GM21526 (cell line): ENCODE data around the gene ZNF273.
"Not testable (repeated sequence)": the region's sequence is repeated elsewhere in the genome, so short reads cannot be mapped to it uniquely, and the experiment has no call there.

Source experiments
- ATAC-seq: cut with Tn5 transposase; IDR thresholded peaks from one replicate; pipeline ENCODE4 v1.9.1; 2021; ENCODE audit warnings: moderate library complexity; ENCODE audit not compliant: unreplicated experiment, low FRiP score

Gene ZNF273

DNA sequence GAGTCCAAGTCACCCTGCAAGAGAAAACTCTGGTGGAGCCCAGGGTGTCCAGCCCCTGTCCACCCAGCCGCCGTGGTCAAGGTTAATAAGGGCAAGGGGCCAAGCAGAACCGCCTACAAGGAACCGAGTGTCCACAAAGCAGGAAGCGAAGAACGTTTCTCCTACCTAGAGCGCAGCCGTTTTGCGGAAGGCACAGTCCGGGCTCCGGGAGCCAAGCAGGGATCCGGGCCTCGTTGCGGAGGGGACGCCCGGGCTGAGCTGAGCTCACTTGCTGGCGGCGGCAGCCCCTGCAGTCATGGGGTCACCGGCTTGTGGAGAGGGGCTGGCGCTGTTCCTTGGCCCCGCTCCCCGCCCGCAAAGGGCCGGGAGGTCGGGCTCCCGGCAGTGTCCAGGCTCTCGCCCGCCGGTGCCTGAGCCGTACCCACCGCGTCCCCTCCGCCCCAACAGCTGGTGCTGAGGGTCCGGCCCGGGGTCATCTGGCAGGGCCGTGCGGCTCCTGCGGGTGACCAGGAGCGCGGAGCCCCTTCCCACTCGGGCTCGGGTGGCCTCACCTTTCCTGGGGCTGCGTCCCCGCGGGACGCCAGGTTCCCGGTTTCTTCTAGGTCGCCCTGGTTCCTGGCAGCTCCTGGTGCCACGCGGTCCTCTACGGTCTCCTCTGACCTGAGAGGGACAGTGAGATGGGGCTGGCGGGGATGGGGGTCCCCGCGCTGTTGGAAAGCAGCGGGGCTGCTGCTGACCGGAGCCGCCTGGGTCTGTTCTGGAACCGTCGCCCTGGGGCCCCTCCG is 14.0 kb upstream of the ZNF273 start:
- ATAC-seq: no peak

DNA sequence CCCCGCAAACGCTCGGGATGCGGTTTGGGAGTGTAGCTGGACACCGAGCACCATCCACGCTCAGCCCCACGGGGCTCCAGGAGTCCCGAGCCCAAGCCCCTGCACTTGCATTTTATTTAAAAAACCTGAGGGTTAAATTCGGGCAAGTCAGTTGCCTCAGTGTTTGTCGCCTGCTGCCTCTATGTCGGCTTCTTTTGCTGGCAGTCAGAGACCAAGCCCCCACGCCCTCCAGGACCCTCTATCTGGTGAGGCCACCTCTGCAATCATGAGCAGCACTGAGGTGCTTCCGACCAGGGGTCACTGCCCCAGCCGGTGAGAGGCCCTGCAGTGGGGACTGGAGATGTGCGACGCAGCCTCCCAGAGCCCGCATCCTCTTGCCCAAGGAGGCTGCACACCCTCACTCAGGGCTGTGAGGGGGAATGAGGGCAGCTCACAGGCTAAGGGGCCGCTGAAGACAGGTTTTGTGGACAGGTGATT is 13.3 kb upstream of the ZNF273 start:
- ATAC-seq: no peak

- not testable (repeated sequence) for ATAC-seq
These were observed 12.8 kb upstream of the ZNF273 start for GRCh38 chr7:64890273-64890672.

DNA sequence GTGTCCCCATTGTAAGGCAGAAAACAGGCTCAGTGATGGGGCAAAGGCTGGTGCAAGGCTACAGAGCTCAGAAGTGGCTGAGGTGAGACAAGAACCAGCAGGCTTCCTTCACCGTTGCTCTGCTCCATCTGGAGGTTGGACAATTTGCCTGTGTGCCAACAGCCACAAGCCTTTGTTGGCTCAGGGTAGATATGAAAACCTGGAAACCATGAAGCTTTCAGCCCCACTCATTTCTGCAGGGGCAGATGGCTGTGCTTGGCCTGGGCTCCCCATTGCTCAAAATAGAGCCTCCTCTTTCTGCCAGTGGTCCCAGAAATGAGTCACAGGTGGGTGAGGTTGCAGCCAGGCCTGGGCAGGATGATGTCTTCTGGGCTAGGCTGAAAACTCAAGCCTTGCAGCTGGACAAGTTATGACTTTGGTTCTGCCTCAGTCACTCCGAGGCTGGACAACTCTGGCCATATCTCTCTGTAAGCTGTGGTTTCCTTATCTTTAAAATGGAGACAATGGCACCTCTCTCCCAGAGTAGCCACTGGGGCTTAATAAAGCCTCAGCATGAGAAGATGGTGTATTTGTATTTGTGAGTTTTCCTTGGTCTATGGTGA is 12.2 kb upstream of the ZNF273 start:
- no peak for ATAC-seq

DNA sequence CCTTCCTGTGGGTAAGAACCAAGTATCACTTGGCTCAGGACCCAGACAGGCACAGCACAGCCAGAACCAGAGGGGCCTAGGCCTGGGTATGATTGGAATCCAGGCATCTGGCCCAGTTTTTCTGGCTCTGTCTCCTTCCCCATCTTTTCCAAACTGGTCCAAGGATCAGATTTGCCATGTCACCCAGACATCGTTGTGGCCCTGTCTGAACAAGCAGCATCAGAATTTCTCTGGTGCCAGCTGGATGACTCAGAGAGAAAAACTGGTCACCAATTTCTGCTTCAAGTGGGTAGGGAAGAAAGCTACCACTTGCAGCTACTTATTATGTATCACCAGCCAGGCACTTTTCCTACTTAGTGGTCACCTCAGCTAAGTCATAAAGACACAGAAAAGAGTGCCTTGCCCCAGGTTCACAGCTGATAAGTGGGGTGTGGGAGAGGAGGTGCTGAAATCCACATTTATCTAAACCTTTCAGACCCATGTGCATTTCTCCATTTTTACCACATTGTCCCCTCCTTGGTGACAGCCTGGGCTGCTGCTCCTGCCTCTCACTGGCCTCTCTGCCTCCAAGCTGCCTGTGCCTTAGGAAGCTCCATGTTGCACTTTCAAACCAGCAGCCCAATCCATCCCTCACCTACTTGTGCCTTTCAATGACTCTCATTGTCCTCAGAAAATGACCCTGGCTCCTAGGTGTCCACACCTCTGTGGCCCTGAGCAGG is 11.6 kb upstream of the ZNF273 start:
- not testable (repeated sequence) for ATAC-seq

DNA sequence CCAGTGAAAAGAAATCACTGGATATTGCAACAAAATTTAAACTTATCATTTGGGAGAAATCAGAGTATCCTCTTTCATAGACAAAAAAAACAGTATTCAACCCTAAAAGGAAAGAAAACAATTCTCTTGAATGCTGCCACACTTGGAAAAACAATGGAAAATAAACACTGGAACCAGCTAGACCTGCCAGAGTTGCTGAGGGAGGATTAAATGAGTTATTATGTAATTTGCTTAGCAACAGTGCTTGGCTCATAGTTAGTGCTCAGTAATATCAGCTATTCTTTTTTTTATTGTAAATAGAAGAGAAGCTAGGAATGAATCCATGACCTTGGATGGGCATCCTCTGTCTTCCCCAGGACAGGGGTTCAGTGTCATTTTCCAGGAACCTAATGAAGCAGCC is 11.0 kb upstream of the ZNF273 start:
- ATAC-seq: no peak

DNA sequence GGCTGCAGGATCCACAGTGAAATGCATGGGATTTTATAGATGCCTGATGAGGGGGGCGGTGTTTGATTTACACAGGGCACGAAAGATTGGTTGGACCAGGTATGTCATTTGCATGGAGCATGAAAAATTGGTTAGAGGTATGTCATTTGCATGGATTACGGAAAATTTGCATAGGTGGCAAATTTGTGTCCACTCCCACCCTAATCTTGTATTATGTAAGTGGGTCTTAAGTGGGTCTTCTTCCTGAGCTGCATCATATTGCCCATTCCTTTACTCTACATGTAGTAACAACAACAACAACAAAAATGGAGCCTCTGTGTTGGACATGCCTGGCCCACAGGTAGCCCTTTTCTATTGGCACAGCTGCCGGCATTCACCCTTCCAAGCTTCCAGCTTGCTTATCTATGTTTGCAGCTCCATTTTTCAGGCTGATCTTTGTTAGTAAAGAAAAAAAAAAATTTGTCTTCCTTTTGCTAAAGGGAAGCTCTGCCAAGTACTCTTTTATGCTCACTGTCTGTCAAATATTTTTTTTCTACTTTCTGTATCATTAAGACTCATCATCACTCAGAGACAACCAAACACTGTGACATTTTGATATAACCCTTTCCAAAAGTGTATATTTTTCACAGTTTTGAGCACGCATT is 10.3 kb upstream of the ZNF273 start:
- no peak for ATAC-seq

- ATAC-seq: no peak
These were observed 9.7 kb upstream of the ZNF273 start for GRCh38 chr7:64893401-64893800.

DNA sequence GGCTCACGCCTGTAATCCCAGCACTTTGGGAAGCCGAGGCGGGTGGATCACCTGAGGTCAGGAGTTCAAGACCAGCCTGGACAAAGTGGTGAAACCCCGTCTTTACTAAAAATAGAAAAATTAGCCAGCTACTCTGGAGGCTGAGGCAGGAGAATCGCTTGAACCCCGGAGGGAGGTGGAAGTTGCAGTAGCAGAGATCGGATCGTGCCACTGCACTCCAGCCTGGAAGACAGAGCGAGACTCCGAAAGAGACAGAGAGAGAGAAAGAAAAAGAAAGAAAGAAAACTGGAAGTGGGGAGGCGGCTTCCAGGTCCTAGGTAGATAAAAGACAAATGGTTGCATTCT is 640 bp upstream of the ZNF273 start:
- not testable (repeated sequence) for ATAC-seq

DNA sequence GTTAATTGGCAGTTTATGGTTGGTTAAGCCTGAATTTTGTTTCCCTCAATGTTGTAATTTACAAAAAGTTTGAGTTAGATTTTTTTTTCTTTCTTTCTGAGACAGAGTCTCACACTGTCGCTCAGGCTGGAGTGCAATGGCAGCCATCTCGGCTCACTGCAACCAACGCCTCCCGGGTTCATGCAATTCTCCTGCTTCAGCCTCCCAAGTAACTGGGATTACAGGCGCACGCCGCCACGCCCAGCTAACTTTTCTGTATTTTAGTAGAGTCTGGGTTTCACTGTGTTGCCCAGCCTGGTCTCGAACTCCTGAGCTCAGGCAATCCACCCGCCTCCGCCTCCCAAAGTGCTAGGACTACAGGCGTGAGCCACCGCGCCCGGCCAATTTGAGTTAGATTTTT is 935 bp downstream of the ZNF273 start:
- no peak for ATAC-seq

- no peak for ATAC-seq
These were observed 2.1 kb downstream of the ZNF273 start for GRCh38 chr7:64905133-64905532.

DNA sequence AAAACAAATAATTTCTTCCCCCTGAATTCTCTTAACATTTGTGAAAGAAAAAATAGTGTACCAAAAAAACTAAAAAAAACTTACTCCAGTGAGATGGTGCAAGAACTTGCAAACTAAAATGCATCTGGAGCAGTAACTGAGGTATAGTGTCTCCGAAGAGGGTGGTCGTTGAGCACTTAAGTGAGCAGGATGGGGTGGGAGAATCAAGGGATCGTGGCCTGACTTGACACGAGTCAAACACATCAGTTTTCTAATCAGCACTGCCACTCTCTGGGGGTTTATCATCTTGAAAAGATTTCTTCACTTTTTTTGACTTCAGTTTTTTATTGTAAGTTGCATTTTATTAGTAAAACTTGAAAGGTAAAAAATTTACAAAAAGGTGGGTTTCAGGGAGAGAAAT is 2.5 kb downstream of the ZNF273 start:
- no peak for ATAC-seq

DNA sequence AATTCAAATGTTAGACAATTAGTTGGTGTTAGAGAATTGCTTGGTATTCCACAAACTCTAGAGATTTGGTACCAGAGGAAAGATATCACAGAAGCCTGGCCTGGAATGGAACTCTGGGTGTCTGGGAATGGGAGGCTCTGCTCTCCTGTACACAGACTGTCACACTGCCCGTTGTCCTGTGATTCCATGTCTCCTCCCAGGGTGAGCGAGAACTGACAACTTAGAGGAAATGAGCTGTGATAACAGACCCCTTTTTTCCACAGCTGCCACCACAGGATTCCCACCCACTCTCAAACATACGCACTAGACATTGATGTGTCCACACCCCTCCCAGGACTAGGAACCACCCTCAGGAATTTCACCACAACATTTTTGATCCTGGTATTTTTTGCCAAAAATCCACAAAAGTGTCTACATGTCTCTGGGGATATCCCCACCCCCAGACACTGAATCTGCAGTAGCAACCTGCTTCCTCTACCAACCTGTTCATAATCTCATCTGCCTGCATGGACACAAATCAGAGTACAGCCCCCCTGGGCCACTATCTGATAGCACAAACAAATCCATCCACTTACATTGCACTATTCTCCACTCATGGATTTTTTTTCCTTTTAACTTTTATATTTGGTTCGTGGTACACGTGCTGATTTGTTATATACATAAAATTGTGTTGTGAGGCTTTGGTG is 4.7 kb downstream of the ZNF273 start:
- no peak for ATAC-seq

GRCh38 chr7:64908358-64908757 is 5.3 kb downstream of the ZNF273 start:
- no peak for ATAC-seq

GRCh38 chr7:64914557-64914956 is 11.5 kb downstream of the ZNF273 start:
- ATAC-seq: no peak

GRCh38 chr7:64915301-64915700 is 12.2 kb downstream of the ZNF273 start:
- ATAC-seq: not testable (repeated sequence)

- not testable (repeated sequence) for ATAC-seq
These were observed 25.4 kb downstream of the ZNF273 start for GRCh38 chr7:64928252-64929187.

DNA sequence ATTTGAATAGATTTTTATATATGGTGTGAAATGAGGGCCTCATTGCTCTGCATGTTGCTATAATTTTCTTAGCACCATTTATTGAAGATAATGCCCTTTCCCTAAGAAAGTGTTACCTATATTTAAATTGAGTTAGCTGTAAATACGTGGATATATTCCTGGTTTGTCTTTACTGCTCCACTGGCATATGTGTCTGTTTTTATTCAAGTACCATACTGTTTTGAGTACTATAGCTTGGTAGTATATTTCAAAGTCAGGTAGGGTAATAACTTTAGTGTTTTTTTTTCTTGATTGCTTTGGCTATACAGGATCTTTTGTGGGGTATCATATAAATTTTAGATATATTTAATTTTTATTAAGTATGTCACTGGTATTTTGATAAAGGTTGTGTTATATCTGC is 31.4 kb downstream of the ZNF273 start:
- no peak for ATAC-seq

DNA sequence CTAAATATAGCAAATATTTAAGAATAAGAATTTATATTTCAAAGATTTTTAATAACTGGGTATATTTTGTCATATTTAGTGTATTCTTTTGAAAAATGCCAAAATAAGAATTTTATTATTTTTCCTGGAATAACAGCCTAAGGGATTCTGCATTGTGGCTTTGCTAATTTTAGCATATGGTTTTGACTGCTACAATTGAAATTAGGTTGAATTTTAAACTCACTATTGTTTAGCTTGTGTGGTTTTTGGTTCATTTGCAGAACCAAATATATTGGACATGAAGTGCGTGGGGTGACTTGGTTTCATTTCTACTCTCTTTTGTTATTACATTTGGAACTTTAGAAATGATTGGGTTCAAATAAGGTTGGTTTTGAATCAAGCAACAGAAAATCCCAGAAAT is 35.5 kb downstream of the ZNF273 start:
- no peak for ATAC-seq
